ENCODE data around the gene ARG1. TPM values are rescaled to one million over a fixed set of nuclear protein-coding genes. Genes with fewer than 3 reads are reported as not detected.
"Not testable (repeated sequence)": the region's sequence is repeated elsewhere in the genome, so short reads cannot be mapped to it uniquely, and the experiment has no call there.

ARG1 gene
- total RNA-seq = 2.6 TPM

DNA sequence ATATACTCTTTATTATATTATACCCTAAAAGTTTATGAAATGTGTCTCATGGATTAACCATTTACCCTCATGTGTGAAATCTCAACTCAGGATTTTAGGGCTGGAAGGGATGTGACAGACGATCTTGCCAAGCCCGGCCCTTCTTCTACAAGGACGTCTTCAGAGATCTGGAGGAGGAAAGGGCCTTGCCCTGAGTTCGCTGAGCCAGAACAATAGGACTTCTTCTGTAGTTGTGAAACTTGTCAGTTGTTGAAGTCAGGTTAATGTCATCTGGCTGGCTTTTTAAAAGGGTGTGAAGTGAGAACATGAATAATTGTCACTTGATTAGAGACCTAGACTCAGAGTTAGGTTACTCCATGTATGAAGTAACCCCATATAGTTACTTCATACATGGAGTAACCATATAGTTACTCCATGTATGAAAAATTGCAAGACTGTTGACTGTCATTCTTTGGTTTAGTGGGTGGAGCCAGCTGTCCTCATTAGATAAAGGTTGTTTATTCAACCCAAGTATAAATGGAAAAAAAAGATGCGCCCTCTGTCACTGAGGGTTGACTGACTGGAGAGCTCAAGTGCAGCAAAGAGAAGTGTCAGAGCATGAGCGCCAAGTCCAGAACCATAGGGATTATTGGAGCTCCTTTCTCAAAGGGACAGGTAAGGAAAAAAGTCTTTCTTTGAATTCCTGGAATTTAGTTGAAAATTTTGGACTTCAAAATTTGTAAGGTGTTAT lies at the start of gene ARG1:
Gene ARG1, plus strand, starts transcription at position 541 of the 730 bp plus-strand sequence. Its CDS starts 57 bp downstream, at position 598.
- DNase-seq (ENCODE audit: low spot score) = no peak
- ATAC-seq = no peak
- intact Hi-C loops (cut with DNase I) = no loop called here

DNA sequence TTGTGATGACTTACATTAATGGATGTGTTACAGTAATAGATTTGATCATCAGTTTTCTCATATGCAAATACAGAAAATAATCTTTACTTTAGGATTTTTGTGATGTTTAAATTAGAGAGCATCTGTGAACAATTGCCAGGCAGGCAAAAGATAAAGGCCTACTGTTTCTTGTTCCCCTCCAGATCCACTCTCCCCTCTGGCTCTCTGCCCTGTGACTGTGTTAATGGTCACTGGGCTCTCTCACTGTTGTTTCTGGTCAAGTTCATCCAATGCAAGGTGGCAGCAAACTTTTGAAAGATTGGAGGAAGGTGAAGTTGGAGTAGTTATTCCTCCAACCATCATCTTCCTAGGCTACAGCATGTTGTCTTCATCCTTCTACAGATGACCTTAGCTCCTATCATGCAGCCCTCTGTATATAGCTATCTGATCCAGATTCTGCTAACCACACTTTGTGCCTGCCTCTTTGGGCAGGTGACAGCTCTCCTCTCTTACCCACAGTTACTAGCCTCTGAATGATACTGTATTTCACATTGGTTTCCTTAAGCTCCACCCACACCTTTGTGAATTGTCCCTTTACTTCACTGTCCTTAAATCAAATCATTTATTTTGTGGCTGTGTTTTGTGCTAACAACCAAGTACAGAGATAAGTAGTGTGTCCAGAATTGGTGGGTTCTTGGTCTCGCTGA lies 48.9 kb upstream of the ARG1 start:
- intact Hi-C loops (cut with DNase I) = no loop called here
- no peak for DNase-seq (ENCODE audit: low spot score)
- ATAC-seq = no peak

- intact Hi-C loops (cut with DNase I) = no loop called here
- ATAC-seq = no peak
- no peak for DNase-seq (ENCODE audit: low spot score)
Measured at GRCh38 chr6:131524695-131525336, 48.2 kb upstream of the ARG1 start.

- DNase-seq (ENCODE audit: low spot score); ATAC-seq: not testable (repeated sequence)
- intact Hi-C loops (cut with DNase I) = loop anchor here (10.0 kb wide), 1 partner anchor 346 kb away; no protein-coding TSS in a partner anchor
Measured at GRCh38 chr6:131530936-131531335, 42.1 kb upstream of the ARG1 start.

GRCh38 chr6:131531681-131532080 lies 41.3 kb upstream of the ARG1 start:
- not testable (repeated sequence) for DNase-seq (ENCODE audit: low spot score); ATAC-seq
- intact Hi-C loops (cut with DNase I) = loop anchor here (10.0 kb wide), 1 partner anchor 347 kb away; no protein-coding TSS in a partner anchor

- ATAC-seq = no peak
- DNase-seq (ENCODE audit: low spot score) = no peak
- intact Hi-C loops (cut with DNase I) = loop anchor here (10.0 kb wide), 1 partner anchor 348 kb away; no protein-coding TSS in a partner anchor
Measured at GRCh38 chr6:131532580-131533039, 40.4 kb upstream of the ARG1 start.

GRCh38 chr6:131538615-131539014 lies 34.4 kb upstream of the ARG1 start:
- intact Hi-C loops (cut with DNase I) = loop anchor here (10.0 kb wide), 1 partner anchor 354 kb away; no protein-coding TSS in a partner anchor
- not testable (repeated sequence) for DNase-seq (ENCODE audit: low spot score); ATAC-seq

DNA sequence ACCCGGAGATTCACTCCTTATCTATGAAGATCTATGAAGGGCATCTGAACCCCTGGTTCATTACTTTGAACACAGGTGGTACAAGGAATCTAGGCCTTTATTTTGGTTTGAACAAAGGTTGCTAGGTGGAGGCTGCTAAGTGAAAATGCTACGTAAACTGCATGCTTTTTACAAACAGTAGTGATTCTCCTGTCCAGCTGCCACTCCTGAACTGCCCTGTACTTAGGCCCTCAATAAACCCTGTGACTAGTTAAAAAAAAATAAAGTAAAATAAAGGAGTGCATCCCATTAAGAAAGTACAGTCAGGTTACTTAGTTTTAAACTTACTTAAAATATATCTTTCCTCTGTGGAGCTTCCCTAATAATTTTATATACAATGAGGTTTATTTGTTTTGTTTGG lies 27.7 kb upstream of the ARG1 start:
- ATAC-seq (no peak), DNase-seq (ENCODE audit: low spot score) (no peak)
- intact Hi-C loops (cut with DNase I) = no loop called here

- DNase-seq (ENCODE audit: low spot score) = no peak
- intact Hi-C loops (cut with DNase I) = no loop called here
- no peak for ATAC-seq
Measured at GRCh38 chr6:131547488-131547887, 25.5 kb upstream of the ARG1 start.

DNA sequence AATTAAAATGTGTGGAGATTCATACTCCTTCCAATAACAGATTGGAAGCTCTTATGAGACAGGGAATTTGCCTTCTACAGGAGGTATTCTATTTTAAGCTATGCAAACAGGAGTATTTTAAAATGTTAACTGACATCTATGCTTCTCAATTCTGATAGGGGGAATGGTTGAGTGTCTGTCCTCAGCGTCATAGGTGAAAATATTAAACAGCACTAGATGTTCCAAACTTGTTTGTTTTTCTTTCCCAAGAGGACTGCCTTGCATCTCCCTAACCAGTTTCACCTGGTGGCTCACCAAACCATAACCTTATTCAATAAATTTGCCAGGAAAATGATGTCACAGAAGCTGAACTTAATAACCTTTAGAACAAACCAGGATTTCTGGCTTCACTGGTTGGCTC lies 24.6 kb upstream of the ARG1 start:
- no peak for ATAC-seq
- intact Hi-C loops (cut with DNase I) = no loop called here
- no peak for DNase-seq (ENCODE audit: low spot score)

DNA sequence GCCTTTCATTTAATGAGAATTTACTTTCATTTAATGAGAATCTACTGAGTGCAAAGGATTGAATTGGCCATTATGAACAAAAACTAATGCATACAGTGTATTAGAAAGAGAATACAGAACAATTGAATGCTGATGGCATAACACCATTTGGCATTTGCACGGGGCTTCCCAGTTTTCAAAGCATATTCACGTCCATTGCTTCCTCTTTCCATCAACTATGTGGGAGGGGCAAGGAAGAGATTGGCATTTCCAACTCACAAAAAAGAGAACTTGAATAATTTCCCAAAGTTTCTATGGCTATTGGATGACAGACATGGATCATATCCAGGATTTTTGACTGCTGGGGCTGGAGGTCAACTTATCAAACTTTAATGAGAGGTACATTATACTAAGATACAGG lies 23.2 kb upstream of the ARG1 start:
- intact Hi-C loops (cut with DNase I) = no loop called here
- DNase-seq (ENCODE audit: low spot score) (no peak), ATAC-seq (no peak)

- ATAC-seq = no peak
Measured at GRCh38 chr6:131551902-131552301, 21.1 kb upstream of the ARG1 start.

GRCh38 chr6:131552572-131552971 lies 20.5 kb upstream of the ARG1 start:
- intact Hi-C loops (cut with DNase I) = no loop called here
- DNase-seq (ENCODE audit: low spot score) = no peak
- ATAC-seq = no peak

More at GRCh38 chr6:131551902-131552301, 21.1 kb upstream of the ARG1 start:
- no peak for DNase-seq (ENCODE audit: low spot score)
- intact Hi-C loops (cut with DNase I) = no loop called here

DNA sequence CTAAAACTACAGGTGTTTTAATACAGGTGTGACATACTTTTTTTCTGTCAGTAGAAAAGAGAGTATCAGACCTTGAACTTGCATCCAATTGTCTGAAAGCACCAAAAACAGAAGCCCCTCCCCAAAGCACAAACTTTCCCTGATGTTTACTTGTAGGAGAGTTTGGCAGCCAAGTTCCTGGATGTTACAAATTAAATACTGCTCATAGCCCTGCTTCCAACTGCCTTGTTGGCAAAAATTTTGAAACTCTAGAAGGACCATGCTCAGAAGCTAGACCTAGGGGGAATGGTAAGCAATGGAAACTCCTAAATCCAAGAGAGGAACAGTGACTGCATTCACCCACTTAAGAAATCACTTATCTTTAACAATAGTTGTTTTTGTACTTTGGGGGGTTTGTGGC lies 17.0 kb upstream of the ARG1 start:
- peak; percentile 80 for ATAC-seq
- intact Hi-C loops (cut with DNase I) = no loop called here
- no peak for DNase-seq (ENCODE audit: low spot score)

DNA sequence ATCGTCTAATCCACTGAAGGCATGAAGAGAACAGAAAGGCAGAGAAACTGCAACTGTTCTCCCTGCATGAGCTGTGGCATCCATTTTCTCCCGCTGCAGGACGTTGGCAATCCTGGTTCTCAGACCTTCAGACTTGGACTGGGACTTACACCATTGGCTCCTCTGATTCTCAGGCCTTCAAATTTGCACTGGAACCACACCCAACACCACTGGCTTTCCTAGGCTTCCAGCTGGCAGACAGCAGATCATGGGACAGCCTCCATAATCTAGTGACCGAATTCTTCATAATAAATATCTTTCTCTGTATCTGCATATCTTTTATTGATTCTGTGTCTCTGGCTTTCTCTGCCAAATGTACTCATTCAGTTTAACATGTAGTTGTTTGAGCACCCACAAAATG lies 14.1 kb upstream of the ARG1 start:
- intact Hi-C loops (cut with DNase I) = no loop called here

GRCh38 chr6:131561925-131562707 lies 10.9 kb upstream of the ARG1 start:
- intact Hi-C loops (cut with DNase I) = no loop called here
- DNase-seq (ENCODE audit: low spot score) (no peak), ATAC-seq (no peak)

More for the DNA sequence above, 14.1 kb upstream of the ARG1 start:
- DNase-seq (ENCODE audit: low spot score) = no peak
- ATAC-seq = no peak

- DNase-seq (ENCODE audit: low spot score) = no peak
- no peak for ATAC-seq
- intact Hi-C loops (cut with DNase I) = no loop called here
Measured at GRCh38 chr6:131565056-131565455, 8.0 kb upstream of the ARG1 start.

- intact Hi-C loops (cut with DNase I) = no loop called here
- no peak for DNase-seq (ENCODE audit: low spot score)
- ATAC-seq = no peak
Measured at GRCh38 chr6:131568726-131569125, 4.3 kb upstream of the ARG1 start.

DNA sequence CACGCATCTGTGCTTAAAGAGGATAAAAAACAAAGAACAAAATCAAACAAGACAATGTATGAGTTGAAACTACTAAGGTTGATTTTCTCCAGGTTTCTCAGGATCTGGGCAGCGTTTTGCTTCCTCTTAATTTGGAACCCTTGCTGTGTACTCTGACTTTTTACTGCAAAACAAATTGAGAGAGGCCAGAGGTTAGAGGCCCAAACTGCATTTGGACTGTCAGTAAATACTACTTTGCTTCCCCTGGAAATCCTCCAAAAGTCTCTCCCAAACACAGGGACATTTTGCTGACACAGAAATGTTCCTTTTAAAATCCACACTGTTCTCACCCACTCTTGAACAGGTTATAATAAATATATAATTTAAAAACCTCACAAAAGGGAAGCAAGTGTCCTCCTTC lies 1.1 kb downstream of the ARG1 start:
- DNase-seq (ENCODE audit: low spot score) = no peak
- intact Hi-C loops (cut with DNase I) = no loop called here
- no peak for ATAC-seq

Data from sciatic nerve (tissue), 2 donors.